Measurements from ENCODE around the gene KCNS1. TPM values are rescaled to one million over a fixed set of nuclear protein-coding genes. Genes with fewer than 3 reads are reported as not detected.

Gene KCNS1
- total RNA-seq, 4 donors from 2014 or later = 0.97 TPM; not detected in 3

DNA sequence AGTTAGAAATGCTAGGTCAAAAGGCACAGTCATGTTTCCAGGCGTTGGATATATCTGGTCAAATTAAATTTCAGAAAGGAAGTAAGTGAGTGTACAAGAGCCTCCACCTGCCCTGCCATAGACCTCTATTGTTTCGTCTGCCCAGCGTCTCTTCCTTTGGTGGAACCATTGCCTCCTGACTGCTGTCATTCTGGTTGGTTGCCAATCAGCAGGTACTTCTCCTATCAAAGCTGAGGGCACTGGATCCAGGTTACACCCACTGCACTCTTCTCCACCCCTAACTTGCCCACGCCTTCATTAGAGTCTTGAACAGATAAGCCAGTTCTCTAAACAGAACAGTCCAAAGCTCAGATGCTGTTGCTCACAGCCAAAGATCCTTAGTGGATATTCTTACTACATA is 16.7 kb upstream of the KCNS1 start:
- intact Hi-C loops (cut with DNase I; ENCODE audit: low total_unique reads) = no loop called here

DNA sequence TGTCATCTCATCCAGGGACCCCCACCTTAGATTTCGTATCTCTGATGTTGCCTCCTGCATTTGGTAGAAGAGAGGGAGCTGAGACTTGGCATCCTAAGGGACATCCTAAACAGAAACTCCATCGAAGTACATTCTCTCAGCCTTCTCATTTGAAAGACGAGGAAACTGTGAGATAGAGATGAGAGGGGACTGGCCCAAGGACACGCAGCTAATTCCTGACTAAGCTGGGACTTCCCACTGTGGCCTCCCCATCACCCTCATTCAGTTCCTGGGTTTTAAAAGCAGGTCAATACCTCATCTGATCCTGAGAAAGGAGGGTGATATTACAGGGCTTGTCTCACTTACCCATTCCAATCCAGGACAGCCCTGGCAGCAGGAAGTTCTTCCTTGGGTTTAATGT is 14.9 kb upstream of the KCNS1 start:
- Histone ChIP-seq H3K4me3 (no peak overlapping the region), H3K36me3 (no peaks in the 10 kb centered on the region), H3K4me1 (no peaks in the 10 kb centered on the region), H3K9me3 (no peaks in the 10 kb centered on the region), H3K27ac (no peak overlapping the region), H3K27me3 (no peaks in the 10 kb centered on the region)
- no peak for TF ChIP-seq POLR2A (IDR thresholded peaks at IDR 0.05)
- TF ChIP-seq, protein P1, sequence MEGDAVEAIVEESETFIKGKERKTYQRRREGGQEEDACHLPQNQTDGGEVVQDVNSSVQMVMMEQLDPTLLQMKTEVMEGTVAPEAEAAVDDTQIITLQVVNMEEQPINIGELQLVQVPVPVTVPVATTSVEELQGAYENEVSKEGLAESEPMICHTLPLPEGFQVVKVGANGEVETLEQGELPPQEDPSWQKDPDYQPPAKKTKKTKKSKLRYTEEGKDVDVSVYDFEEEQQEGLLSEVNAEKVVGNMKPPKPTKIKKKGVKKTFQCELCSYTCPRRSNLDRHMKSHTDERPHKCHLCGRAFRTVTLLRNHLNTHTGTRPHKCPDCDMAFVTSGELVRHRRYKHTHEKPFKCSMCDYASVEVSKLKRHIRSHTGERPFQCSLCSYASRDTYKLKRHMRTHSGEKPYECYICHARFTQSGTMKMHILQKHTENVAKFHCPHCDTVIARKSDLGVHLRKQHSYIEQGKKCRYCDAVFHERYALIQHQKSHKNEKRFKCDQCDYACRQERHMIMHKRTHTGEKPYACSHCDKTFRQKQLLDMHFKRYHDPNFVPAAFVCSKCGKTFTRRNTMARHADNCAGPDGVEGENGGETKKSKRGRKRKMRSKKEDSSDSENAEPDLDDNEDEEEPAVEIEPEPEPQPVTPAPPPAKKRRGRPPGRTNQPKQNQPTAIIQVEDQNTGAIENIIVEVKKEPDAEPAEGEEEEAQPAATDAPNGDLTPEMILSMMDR (IDR thresholded peaks at IDR 0.05) = no peak
- no peak for DNase-seq
- intact Hi-C loops (cut with DNase I; ENCODE audit: low total_unique reads) = no loop called here

More for the DNA sequence above, 16.7 kb upstream of the KCNS1 start:
- no peaks in the 10 kb centered on the region for H3K27me3 ChIP-seq
- DNase-seq = no peak
- no peaks in the 10 kb centered on the region for H3K4me1 ChIP-seq
- H3K27ac ChIP-seq = no peak overlapping the region
- no peaks in the 10 kb centered on the region for H3K36me3 ChIP-seq
- H3K9me3 ChIP-seq = no peaks in the 10 kb centered on the region
- TF ChIP-seq POLR2A (IDR thresholded peaks at IDR 0.05) = no peak
- TF ChIP-seq, protein P1 (IDR thresholded peaks at IDR 0.05) = no peak
- H3K4me3 ChIP-seq = no peak overlapping the region

DNA sequence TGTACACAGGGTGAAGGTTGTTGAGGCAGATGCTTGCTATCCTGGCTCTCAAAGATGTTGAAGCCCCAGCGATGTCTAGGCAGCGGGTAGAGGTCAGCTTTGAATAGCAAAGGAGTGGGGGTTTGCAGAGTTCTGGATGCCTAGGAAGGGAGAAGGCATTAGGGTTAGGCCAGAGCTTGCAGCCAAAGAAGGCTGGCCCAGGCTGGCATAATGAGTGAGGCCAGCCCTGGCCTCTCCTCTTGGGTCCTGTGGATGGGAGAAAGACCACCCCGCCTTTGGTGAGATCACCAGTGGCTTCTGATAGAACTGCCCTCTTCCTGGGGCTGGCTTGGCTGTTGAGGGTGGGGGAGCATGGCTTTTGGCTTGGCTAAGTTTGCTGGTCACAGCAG is 14.5 kb upstream of the KCNS1 start:
- H3K27me3 ChIP-seq = no peaks in the 10 kb centered on the region
- DNase-seq = no peak
- intact Hi-C loops (cut with DNase I; ENCODE audit: low total_unique reads) = no loop called here

DNA sequence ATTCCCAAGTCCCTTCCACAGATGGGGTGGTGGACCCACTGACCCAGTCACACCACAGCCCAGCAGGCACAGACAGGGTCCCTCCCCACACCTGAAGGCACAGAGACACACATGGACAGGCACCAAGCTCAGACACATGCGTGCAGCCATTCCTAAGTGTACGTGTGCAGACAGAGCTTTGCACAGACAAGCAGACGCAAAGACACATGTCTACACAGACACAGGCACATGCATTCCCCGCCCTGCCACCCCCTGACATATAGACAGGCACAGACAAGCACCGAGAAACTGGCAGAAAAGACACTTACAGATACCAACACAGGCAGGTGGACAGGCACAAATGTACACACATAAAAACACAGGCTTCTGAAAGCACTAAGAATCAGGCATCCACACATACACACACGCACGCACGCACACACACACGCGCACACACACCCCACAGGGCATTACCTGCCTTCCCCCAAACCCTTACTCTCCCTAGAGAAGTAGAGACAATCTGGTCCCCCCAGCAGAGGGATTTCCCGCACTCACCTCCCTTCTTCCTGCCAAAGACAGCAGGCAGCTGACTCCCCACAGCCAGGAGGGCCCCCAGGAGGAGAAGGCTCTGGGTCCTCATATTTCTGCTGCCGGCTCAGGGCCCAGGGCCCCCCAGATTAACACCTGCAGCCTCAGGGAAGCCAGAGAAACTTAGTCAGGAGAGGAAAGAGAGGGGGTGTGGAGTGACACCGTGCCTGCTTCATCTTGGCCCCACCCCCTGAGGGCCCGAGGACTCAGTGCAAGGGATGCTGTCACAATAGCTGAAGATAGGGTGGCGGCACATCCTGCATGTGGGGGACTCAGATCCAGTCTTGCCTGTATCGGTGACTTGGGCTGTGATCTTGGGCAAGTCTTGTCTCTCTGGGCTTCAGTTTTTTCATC is 13.8 kb upstream of the KCNS1 start, which contains the start of gene WFDC5:
Gene WFDC5 (minus strand): TSS at position 710 of the 921 bp plus-strand sequence. CDS start 91 bp downstream, at position 619.
- H3K4me1 ChIP-seq = no peaks in the 10 kb centered on the region

More for the DNA sequence above, 14.5 kb upstream of the KCNS1 start:
- TF ChIP-seq, protein P1 (IDR thresholded peaks at IDR 0.05) = no peak
- TF ChIP-seq POLR2A (IDR thresholded peaks at IDR 0.05) = no peak
- no peaks in the 10 kb centered on the region for H3K36me3 ChIP-seq
- no peak overlapping the region for H3K27ac ChIP-seq
- H3K4me3 ChIP-seq = no peak overlapping the region
- no peaks in the 10 kb centered on the region for H3K9me3 ChIP-seq
- no peaks in the 10 kb centered on the region for H3K4me1 ChIP-seq

DNA sequence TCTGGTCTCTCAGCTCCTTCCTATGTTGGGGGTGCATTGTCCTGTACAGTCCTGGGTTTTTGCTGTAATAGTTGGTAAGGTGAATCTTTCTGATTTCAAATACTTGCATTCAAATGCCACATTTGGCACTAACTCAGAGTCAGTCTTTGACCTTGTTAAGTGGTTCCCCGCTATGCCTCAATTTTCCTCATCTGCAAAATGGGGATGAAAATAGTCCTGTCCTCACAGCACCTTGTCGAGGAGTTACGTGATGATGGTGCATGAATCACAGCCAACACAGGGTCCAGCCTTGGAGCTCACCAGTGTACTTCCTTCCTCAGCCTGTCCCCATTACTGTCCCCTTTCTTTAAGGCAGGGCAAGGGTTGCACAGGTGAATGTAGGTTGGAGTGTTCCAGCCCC is 12.9 kb upstream of the KCNS1 start:
- no peak for DNase-seq
- no peak for TF ChIP-seq POLR2A (IDR thresholded peaks at IDR 0.05)
- no peak overlapping the region for H3K27ac ChIP-seq
- H3K9me3 ChIP-seq = no peaks in the 10 kb centered on the region
- intact Hi-C loops (cut with DNase I; ENCODE audit: low total_unique reads) = no loop called here
- H3K27me3 ChIP-seq = no peaks in the 10 kb centered on the region
- no peak overlapping the region for H3K4me3 ChIP-seq
- H3K36me3 ChIP-seq = no peaks in the 10 kb centered on the region
- H3K4me1 ChIP-seq = no peaks in the 10 kb centered on the region

More for the DNA sequence above, 13.8 kb upstream of the KCNS1 start, which contains the start of gene WFDC5:
- no peaks in the 10 kb centered on the region for H3K36me3 ChIP-seq
- no peak for TF ChIP-seq POLR2A (IDR thresholded peaks at IDR 0.05)
- TF ChIP-seq, protein P1 (IDR thresholded peaks at IDR 0.05) = no peak
- no peaks in the 10 kb centered on the region for H3K9me3 ChIP-seq
- H3K4me3 ChIP-seq = no peak within 1 kb of the TSS
- no peak for DNase-seq
- intact Hi-C loops (cut with DNase I; ENCODE audit: low total_unique reads) = no loop called here
- H3K27me3 ChIP-seq = no peaks in the 10 kb centered on the region
- no peak within 1 kb of the TSS for H3K27ac ChIP-seq

Data from uterus (tissue), 4 donors.